ENCODE results near the gene TOR3A. TPM values are rescaled to one million over a fixed set of nuclear protein-coding genes. Genes with fewer than 3 reads are reported as not detected.

TOR3A gene
- total RNA-seq, 1 experiment from 2014 or later = 27.0 TPM

DNA sequence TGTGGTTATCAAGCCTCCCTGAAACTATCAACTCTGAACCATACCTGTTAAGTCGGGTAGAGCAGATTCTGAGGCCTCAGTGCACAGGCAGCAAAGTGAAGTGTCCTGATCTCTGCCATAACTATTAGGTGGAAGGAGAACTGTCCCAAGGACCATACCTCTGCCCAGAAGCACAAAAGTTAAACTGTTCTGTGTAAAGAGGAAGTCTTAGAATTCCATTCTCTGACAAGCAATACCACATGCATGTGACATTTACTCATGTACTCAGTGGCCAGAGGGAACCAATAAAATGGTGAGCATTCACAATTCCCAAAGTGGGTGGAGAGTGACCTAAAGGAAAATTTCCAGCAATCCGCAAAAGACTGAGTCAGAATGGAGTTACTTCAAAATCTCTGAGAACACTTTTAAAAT is 61.0 kb downstream of the TOR3A start (continued):
- TF ChIP-seq TCF7L2 (IDR thresholded peaks at IDR 0.05; ENCODE audit: borderline replicate concordance, extremely low read depth, insufficient read depth, insufficient read length) = no peak

DNA sequence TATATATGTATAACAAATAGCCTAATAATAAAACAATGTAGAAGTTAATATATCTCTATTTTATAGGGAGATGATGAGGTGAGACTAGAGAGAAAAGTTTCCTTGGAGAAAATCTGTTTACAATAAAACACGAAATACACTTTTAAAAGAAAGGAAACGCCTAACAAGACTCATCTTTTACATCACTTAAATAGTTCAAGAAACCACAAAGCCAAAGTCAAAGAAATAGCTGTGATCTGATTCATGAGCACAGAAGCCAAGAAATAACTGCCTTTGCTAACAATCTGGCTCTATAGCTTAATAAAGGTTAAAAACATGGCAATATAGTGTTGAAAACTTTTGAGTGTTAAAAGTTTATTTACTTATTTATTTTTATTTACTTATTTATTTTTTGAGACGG is 61.5 kb downstream of the TOR3A start:
- DNase-seq (ENCODE audit: low read depth, low spot score) (peak; percentile 74), ATAC-seq (peak; percentile 71)
- ChIA-PET CTCF (no interaction called here), RAD21 (ENCODE audit: low non-redundant PET in 1 of 2, low total read pairs in 2 of 2, uncharacterized antibody in 2 of 2, unreplicated experiment in 2 of 2) (no interaction called here), POLR2A (no interaction called here)
- Histone ChIP-seq H3K27me3 (ENCODE audit: insufficient read depth, low read length) (no peaks in the 10 kb centered on the region), H3K79me2 (ENCODE audit: insufficient read depth, low read length) (peaks cover 49% of the 10 kb centered on the region), H3K27ac (ENCODE audit: low read depth, low read length) (peak overlapping the region; percentile 71; the same call in 1 of the 2 replicates), H3K4me3 (replicated peaks in 1 of 2; ENCODE audit: low read depth in 1 of 2, low read length in 2 of 2) (peak overlapping the region in 1 of 2 experiments; percentile 56; a peak in 1 of 4 replicates), H2AFZ (ENCODE audit: low read depth, low read length, poor library complexity, severe bottlenecking) (no peak overlapping the region), H3K4me1 (ENCODE audit: control insufficient read depth in 1 of 2, insufficient read depth in 2 of 2, low read length in 2 of 2) (peaks cover 34 to 37% of the 10 kb centered on the region in 2 experiments), H3K4me2 (ENCODE audit: low read length) (peak overlapping the region; percentile 81), H3K9me2 (ENCODE audit: insufficient read depth) (no peaks in the 10 kb centered on the region), H3K9ac (ENCODE audit: low read length) (peak overlapping the region; percentile 41), H3K36me3 (ENCODE audit: control insufficient read depth in 1 of 2, insufficient read depth in 2 of 2, low read length in 2 of 2) (no peaks in the 10 kb centered on the region), H4K20me1 (ENCODE audit: insufficient read depth) (no peaks in the 10 kb centered on the region), H3K9me3 (ENCODE audit: control insufficient read depth in 1 of 2, insufficient read depth in 1 of 2, low read depth in 1 of 2, low read length in 2 of 2) (no peaks in the 10 kb centered on the region)
- no TSS peak for BruUV-seq (replicated peaks)
- intact Hi-C loops (cut with micrococcal nuclease) = loop anchor here (1.0 kb wide), 1 partner anchor 14 kb away; no protein-coding TSS in a partner anchor
- TF ChIP-seq CTCF (IDR thresholded peaks at IDR 0.05 in 2 of 3, conservative IDR thresholded peaks at IDR 0.05 in 1 of 3; ENCODE audit: borderline replicate concordance in 1 of 3, insufficient read depth in 1 of 3, low read depth in 2 of 3, low read length in 2 of 3) = no peak
- no peak for TF ChIP-seq EZH2phosphoT487 (IDR thresholded peaks at IDR 0.05; ENCODE audit: borderline replicate concordance)
- TF ChIP-seq, protein P1, sequence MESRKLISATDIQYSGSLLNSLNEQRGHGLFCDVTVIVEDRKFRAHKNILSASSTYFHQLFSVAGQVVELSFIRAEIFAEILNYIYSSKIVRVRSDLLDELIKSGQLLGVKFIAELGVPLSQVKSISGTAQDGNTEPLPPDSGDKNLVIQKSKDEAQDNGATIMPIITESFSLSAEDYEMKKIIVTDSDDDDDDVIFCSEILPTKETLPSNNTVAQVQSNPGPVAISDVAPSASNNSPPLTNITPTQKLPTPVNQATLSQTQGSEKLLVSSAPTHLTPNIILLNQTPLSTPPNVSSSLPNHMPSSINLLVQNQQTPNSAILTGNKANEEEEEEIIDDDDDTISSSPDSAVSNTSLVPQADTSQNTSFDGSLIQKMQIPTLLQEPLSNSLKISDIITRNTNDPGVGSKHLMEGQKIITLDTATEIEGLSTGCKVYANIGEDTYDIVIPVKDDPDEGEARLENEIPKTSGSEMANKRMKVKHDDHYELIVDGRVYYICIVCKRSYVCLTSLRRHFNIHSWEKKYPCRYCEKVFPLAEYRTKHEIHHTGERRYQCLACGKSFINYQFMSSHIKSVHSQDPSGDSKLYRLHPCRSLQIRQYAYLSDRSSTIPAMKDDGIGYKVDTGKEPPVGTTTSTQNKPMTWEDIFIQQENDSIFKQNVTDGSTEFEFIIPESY (IDR thresholded peaks at IDR 0.05; ENCODE audit: extremely low read depth, insufficient replicate concordance, low read length) = no peak
- TF ChIP-seq SRF (IDR thresholded peaks at IDR 0.05; ENCODE audit: low read depth) = peak; percentile 32; the same call in 1 of the 2 replicates
- TF ChIP-seq RAD21 (IDR thresholded peaks at IDR 0.05; ENCODE audit: low read depth) = no peak
- TF ChIP-seq, protein P2, sequence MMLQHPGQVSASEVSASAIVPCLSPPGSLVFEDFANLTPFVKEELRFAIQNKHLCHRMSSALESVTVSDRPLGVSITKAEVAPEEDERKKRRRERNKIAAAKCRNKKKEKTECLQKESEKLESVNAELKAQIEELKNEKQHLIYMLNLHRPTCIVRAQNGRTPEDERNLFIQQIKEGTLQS (IDR thresholded peaks at IDR 0.05) = no peak
- TF ChIP-seq, protein P3, sequence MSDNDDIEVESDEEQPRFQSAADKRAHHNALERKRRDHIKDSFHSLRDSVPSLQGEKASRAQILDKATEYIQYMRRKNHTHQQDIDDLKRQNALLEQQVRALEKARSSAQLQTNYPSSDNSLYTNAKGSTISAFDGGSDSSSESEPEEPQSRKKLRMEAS (IDR thresholded peaks at IDR 0.05) = no peak
- TF ChIP-seq EGR1 (IDR thresholded peaks at IDR 0.05; ENCODE audit: low read depth) = no peak
- TF ChIP-seq JUND (IDR thresholded peaks at IDR 0.05) = peak; percentile 56
- TF ChIP-seq SP1 (IDR thresholded peaks at IDR 0.05; ENCODE audit: low read depth) = peak; percentile 15; the same call in 1 of the 2 replicates
- no peak for TF ChIP-seq ELF1 (IDR thresholded peaks at IDR 0.05; ENCODE audit: borderline replicate concordance, low read depth)
- no peak for TF ChIP-seq CBX3 (IDR thresholded peaks at IDR 0.05; ENCODE audit: low read depth)
- TF ChIP-seq POLR2A (IDR thresholded peaks at IDR 0.05; ENCODE audit: borderline replicate concordance, extremely low read depth, insufficient read depth, insufficient read length) = no peak
- peak; percentile 73 for TF ChIP-seq FOSL1 (IDR thresholded peaks at IDR 0.05; ENCODE audit: low read depth)
- peak; percentile 52; the same call in 1 of the 2 replicates for TF ChIP-seq CEBPB (IDR thresholded peaks at IDR 0.05; ENCODE audit: low read depth)
- TF ChIP-seq YY1 (IDR thresholded peaks at IDR 0.05; ENCODE audit: extremely low read depth, insufficient replicate concordance, low read depth, low read length) = no peak
- TF ChIP-seq EZH2 (IDR thresholded peaks at IDR 0.05) = no peak
- no peak for TF ChIP-seq ZFX (IDR thresholded peaks at IDR 0.05)

Measured in HCT116 (cell line).